Measurements from ENCODE around the gene LIPH. TPM values are rescaled to one million over a fixed set of nuclear protein-coding genes. Genes with fewer than 3 reads are reported as not detected.

LIPH gene
- total and polyA plus RNA-seq, 10 of the 15 experiments (the other 5 are each of a cell fraction or from before 2014, with no cell fraction given), result 2.2 to 11.1 (median 5.4) TPM

- no peaks in the 10 kb centered on the region for H4K20me1 ChIP-seq (ENCODE audit: control insufficient read depth, insufficient read depth)
- peak within 1 kb of the TSS; percentile 97 for H2AFZ ChIP-seq (ENCODE audit: control insufficient read depth, low read depth, low read length)
- H3K9ac ChIP-seq (ENCODE audit: control insufficient read depth, insufficient read depth, low read length), result peak within 1 kb of the TSS; percentile 72
- ATAC-seq (peak; percentile 99), DNase-seq (ENCODE audit: low read depth, low spot score) (peak; percentile 97), FAIRE-seq (peak; percentile 98)
- intact Hi-C loops (cut with micrococcal nuclease; ENCODE audit: unreplicated experiment) (no loop called here), in situ Hi-C loops (cut with MboI) (no loop called here)
- WGBS (ENCODE audit: insufficient coverage, insufficient replicate concordance, low lambda C conversion rate, missing lambda C conversion rate), result under 1% methylated on average over 64 of the region's 64 CpGs
- H3K4me2 ChIP-seq (ENCODE audit: control insufficient read depth, insufficient read depth), result peak within 1 kb of the TSS; percentile 99
- ChIA-PET POLR2A (interaction anchor here (0.6 to 1.7 kb wide), 10 partner anchors 9 to 346 kb away, joined by 3 to 17 read pairs (median 3); partner anchors contain the start of genes LIPH and TMEM41A), RAD21 (ENCODE audit: unreplicated experiment) (interaction anchor here (0.8 to 1.0 kb wide), 3 partner anchors 11 to 183 kb away, joined by 3 to 4 read pairs (median 4); no protein-coding TSS in a partner anchor), CTCF (interaction anchor here (0.5 to 3.6 kb wide), 6 partner anchors 10 to 226 kb away, joined by 3 to 15 read pairs (median 7); no protein-coding TSS in a partner anchor), SMC1A (ENCODE audit: uncharacterized antibody, unreplicated experiment) (interaction anchor here (0.5 to 1.8 kb wide), 5 partner anchors 8 to 27 kb away, joined by 3 to 9 read pairs (median 3); no protein-coding TSS in a partner anchor)
- H3K4me3 ChIP-seq, result peak within 1 kb of the TSS; percentile 90
- H3K4me1 ChIP-seq (ENCODE audit: control insufficient read depth, insufficient read depth, low read length), result peaks cover 18% of the 10 kb centered on the region
- no TSS peak for BruUV-seq (replicated peaks)
- no peaks in the 10 kb centered on the region for H3K27me3 ChIP-seq (replicated peaks in 1 of 2; ENCODE audit: control insufficient read depth in 2 of 2, insufficient read depth in 2 of 2, low read length in 1 of 2)
- peak within 1 kb of the TSS; percentile 87 for H3K27ac ChIP-seq (ENCODE audit: control insufficient read depth, insufficient read depth)
- peaks cover 16% of the 10 kb centered on the region for H3K79me2 ChIP-seq (ENCODE audit: control insufficient read depth, insufficient read depth, low read length)
- H3K9me3 ChIP-seq (replicated peaks; ENCODE audit: control insufficient read depth, insufficient read depth, low read length), result no peaks in the 10 kb centered on the region
- no peaks in the 10 kb centered on the region for H3K36me3 ChIP-seq (ENCODE audit: control insufficient read depth in 2 of 2, insufficient read depth in 2 of 2, low read length in 1 of 2)
- TF ChIP-seq GATAD2B (conservative IDR thresholded peaks at IDR 0.05; ENCODE audit: low read depth), result 0 out of 2 replicates have a peak, but pooled peaks have one; percentile 30
- 0 out of 2 replicates have a peak, but pooled peaks have one; percentile 39 for TF ChIP-seq IKZF1 (conservative IDR thresholded peaks at IDR 0.05)
- TF ChIP-seq RB1 (IDR thresholded peaks at IDR 0.05; ENCODE audit: borderline replicate concordance), result peak; percentile 82
- TF ChIP-seq ATF7 (IDR thresholded peaks at IDR 0.05; ENCODE audit: low read depth), result peak; percentile 99
- 0 out of 2 replicates have a peak, but pooled peaks have one; percentile 5 for TF ChIP-seq PAX5 (IDR thresholded peaks at IDR 0.05; ENCODE audit: borderline replicate concordance, low read depth, low read length)
- TF ChIP-seq NFYB (IDR thresholded peaks at IDR 0.05; ENCODE audit: insufficient read depth, low read depth, low read length), result peak; percentile 88
- TF ChIP-seq USF1 (IDR thresholded peaks at IDR 0.05; ENCODE audit: borderline replicate concordance, extremely low read length, insufficient read depth, low read depth, low read length), result no peak
- TF ChIP-seq, protein P1, sequence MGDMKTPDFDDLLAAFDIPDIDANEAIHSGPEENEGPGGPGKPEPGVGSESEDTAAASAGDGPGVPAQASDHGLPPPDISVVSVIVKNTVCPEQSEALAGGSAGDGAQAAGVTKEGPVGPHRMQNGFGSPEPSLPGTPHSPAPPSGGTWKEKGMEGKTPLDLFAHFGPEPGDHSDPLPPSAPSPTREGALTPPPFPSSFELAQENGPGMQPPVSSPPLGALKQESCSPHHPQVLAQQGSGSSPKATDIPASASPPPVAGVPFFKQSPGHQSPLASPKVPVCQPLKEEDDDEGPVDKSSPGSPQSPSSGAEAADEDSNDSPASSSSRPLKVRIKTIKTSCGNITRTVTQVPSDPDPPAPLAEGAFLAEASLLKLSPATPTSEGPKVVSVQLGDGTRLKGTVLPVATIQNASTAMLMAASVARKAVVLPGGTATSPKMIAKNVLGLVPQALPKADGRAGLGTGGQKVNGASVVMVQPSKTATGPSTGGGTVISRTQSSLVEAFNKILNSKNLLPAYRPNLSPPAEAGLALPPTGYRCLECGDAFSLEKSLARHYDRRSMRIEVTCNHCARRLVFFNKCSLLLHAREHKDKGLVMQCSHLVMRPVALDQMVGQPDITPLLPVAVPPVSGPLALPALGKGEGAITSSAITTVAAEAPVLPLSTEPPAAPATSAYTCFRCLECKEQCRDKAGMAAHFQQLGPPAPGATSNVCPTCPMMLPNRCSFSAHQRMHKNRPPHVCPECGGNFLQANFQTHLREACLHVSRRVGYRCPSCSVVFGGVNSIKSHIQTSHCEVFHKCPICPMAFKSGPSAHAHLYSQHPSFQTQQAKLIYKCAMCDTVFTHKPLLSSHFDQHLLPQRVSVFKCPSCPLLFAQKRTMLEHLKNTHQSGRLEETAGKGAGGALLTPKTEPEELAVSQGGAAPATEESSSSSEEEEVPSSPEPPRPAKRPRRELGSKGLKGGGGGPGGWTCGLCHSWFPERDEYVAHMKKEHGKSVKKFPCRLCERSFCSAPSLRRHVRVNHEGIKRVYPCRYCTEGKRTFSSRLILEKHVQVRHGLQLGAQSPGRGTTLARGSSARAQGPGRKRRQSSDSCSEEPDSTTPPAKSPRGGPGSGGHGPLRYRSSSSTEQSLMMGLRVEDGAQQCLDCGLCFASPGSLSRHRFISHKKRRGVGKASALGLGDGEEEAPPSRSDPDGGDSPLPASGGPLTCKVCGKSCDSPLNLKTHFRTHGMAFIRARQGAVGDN (IDR thresholded peaks at IDR 0.05), result peak; percentile 66; the same call in 1 of the 2 replicates
- TF ChIP-seq RUNX3 (IDR thresholded peaks at IDR 0.05; ENCODE audit: low read length), result peak; percentile 89
- no peak for TF ChIP-seq ZBTB4 (CRISPR knock-in tag; IDR thresholded peaks at IDR 0.05)
- TF ChIP-seq NRF1 (conservative IDR thresholded peaks at IDR 0.05; ENCODE audit: low read depth, low read length), result peak; percentile 72
- peak in 1 of 2 experiments; percentile 50; a peak in 1 of 4 replicates for TF ChIP-seq BHLHE40 (IDR thresholded peaks at IDR 0.05; ENCODE audit: borderline replicate concordance in 1 of 2, low read depth in 2 of 2, low read length in 1 of 2)
- TF ChIP-seq TAF1 (IDR thresholded peaks at IDR 0.05; ENCODE audit: borderline replicate concordance, low read depth, low read length), result peak; percentile 44; the same call in 1 of the 2 replicates
Measured at GRCh38 chr3:185585859-185586685, 33.7 kb upstream of the LIPH start, which contains the start of gene SENP2. SENP2 (plus strand) TSS chr3:185586295; CDS start chr3:185586414, 119 bp downstream.

Data from GM12878 (cell line).